DOHH2 (cell line): Measurements from ENCODE around the gene CMSS1.
"Not testable (repeated sequence)": the region's sequence is repeated elsewhere in the genome, so short reads cannot be mapped to it uniquely, and the experiment has no call there.

Experiments
- H3F3A ChIP-seq: fragments of 200-600 bp; sonication (generic), shearing (Covaris generic); 2 replicates; pipeline ENCODE4 v1.6.0; 2016; ENCODE audit warnings: antibody characterized with exemption, mild to moderate bottlenecking; ENCODE audit not compliant: control insufficient read depth, insufficient read depth
- H3K27ac ChIP-seq: fragments of 200-600 bp; sonication (generic); 2 replicates; pipeline ENCODE4 v1.5.1; 2014; ENCODE audit warnings: low read depth, mild to moderate bottlenecking, low read length, moderate library complexity
- H3K27me3 ChIP-seq: fragments of 200-600 bp; sonication (generic); 2 replicates; pipeline ENCODE4 v1.6.1; 2014; ENCODE audit warnings: mild to moderate bottlenecking, low read length, mixed read lengths; ENCODE audit not compliant: control insufficient read depth
- H3K36me3 ChIP-seq: fragments of 200-600 bp; sonication (generic); 2 replicates; pipeline ENCODE4 v1.6.1; 2014; ENCODE audit warnings: mild to moderate bottlenecking, low read length, moderate library complexity, mixed read lengths; ENCODE audit not compliant: control insufficient read depth
- H3K4me1 ChIP-seq: fragments of 200-600 bp; sonication (generic); 2 replicates; pipeline ENCODE4 v1.6.1; 2014; ENCODE audit warnings: mild to moderate bottlenecking, low read length, mixed read lengths; ENCODE audit not compliant: control insufficient read depth
- H3K4me2 ChIP-seq: fragments of 200-600 bp; sonication (generic); 2 replicates; pipeline ENCODE4 v1.6.0; 2014; ENCODE audit warnings: mild to moderate bottlenecking, low read length, moderate library complexity
- H3K4me3 ChIP-seq: fragments of 200-600 bp; sonication (generic); 2 replicates; pipeline ENCODE4 v1.5.1; 2014; ENCODE audit warnings: mild to moderate bottlenecking, low read length, mixed read lengths
- H3K79me2 ChIP-seq: fragments of 200-600 bp; sonication (generic); 2 replicates; pipeline ENCODE4 v1.6.1; 2014; ENCODE audit warnings: mild to moderate bottlenecking, low read length, mixed read lengths; ENCODE audit not compliant: control insufficient read depth
- H3K9me2 ChIP-seq: fragments of 200-600 bp; sonication (generic); replicated peaks from 2 replicates; pipeline ENCODE4 v1.6.1; 2014; ENCODE audit warnings: mild to moderate bottlenecking, low read length, mixed read lengths; ENCODE audit not compliant: control insufficient read depth
- H3K9me3 ChIP-seq: fragments of 200-600 bp; sonication (generic); 2 replicates; pipeline ENCODE4 v1.6.1; 2014; ENCODE audit warnings: antibody characterized with exemption, low read length, mixed read lengths; ENCODE audit not compliant: control insufficient read depth, insufficient read depth
- H4K20me1 ChIP-seq: fragments of 200-600 bp; sonication (generic); 2 replicates; pipeline ENCODE4 v1.6.0; 2014; ENCODE audit warnings: low read depth, mild to moderate bottlenecking, antibody characterized with exemption, low read length, moderate library complexity; ENCODE audit not compliant: control insufficient read depth, insufficient read depth
- EZH2phosphoT487 ChIP-seq: fragments of 200-600 bp; sonication (generic); IDR thresholded peaks from 2 replicates; pipeline ENCODE4 v1.6.1; 2017; ENCODE audit warnings: borderline replicate concordance, mild to moderate bottlenecking, antibody characterized with exemption, low read length, moderate library complexity, mixed read lengths
- TF ChIP-seq, protein P1 (sequence below): fragments of 200-600 bp; sonication (generic); IDR thresholded peaks from one replicate; pipeline ENCODE4 v1.5.1; 2014; ENCODE audit warnings: antibody characterized with exemption, mild to moderate bottlenecking, low read depth, low read length; ENCODE audit not compliant: poor library complexity, severe bottlenecking

Gene CMSS1

GRCh38 chr3:99838755-99839154 lies 21.1 kb downstream of the CMSS1 start:
- H3K4me2 ChIP-seq: no peak overlapping the region

DNA sequence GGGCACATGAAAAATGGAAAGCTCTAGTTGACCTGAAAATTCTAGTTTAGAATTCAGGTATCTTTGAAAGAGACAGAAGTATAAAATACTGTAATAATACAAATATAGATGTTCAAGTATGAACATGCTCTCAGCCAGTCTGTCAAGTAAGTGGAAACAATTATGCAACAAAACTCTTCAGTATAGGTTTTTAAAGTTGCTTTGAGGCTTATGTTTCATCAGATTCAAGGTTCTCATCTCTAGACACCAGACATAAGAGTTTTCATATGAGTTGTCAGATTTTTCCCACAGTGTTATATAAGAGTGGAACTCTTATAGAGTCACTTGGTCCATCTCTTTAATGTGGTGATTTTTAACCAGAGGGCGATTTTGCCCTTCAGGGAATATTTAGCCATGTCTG lies 22.0 kb downstream of the CMSS1 start:
- Histone ChIP-seq H3K79me2 (peaks cover 71% of the 10 kb centered on the region), H3K4me1 (peaks cover 9% of the 10 kb centered on the region), H4K20me1 (peaks cover 4% of the 10 kb centered on the region; the same call in 1 of the 2 replicates), H3K9me3 (no peaks in the 10 kb centered on the region), H3F3A (no peaks in the 10 kb centered on the region), H3K4me3 (no peak overlapping the region), H3K4me2 (no peak overlapping the region), H3K27ac (no peak overlapping the region), H3K27me3 (no peaks in the 10 kb centered on the region), H3K9me2 (no peaks in the 10 kb centered on the region), H3K36me3 (no peaks in the 10 kb centered on the region)
- TF ChIP-seq EZH2phosphoT487: no peak
- TF ChIP-seq, protein P1, sequence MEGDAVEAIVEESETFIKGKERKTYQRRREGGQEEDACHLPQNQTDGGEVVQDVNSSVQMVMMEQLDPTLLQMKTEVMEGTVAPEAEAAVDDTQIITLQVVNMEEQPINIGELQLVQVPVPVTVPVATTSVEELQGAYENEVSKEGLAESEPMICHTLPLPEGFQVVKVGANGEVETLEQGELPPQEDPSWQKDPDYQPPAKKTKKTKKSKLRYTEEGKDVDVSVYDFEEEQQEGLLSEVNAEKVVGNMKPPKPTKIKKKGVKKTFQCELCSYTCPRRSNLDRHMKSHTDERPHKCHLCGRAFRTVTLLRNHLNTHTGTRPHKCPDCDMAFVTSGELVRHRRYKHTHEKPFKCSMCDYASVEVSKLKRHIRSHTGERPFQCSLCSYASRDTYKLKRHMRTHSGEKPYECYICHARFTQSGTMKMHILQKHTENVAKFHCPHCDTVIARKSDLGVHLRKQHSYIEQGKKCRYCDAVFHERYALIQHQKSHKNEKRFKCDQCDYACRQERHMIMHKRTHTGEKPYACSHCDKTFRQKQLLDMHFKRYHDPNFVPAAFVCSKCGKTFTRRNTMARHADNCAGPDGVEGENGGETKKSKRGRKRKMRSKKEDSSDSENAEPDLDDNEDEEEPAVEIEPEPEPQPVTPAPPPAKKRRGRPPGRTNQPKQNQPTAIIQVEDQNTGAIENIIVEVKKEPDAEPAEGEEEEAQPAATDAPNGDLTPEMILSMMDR: no peak

More at GRCh38 chr3:99838755-99839154, 21.1 kb downstream of the CMSS1 start:
- no peaks in the 10 kb centered on the region for H3K27me3 ChIP-seq
- H3K4me1 ChIP-seq: no peaks in the 10 kb centered on the region; the same call in 1 of the 2 replicates
- peaks cover 2% of the 10 kb centered on the region; the same call in 1 of the 2 replicates for H4K20me1 ChIP-seq
- H3K36me3 ChIP-seq: no peaks in the 10 kb centered on the region
- H3K9me3 ChIP-seq: no peaks in the 10 kb centered on the region
- no peaks in the 10 kb centered on the region for H3F3A ChIP-seq
- H3K79me2 ChIP-seq: peaks cover 72% of the 10 kb centered on the region
- H3K27ac ChIP-seq: no peak overlapping the region
- H3K4me3 ChIP-seq: no peak overlapping the region
- TF ChIP-seq EZH2phosphoT487: no peak
- TF ChIP-seq, protein P1: no peak
- no peaks in the 10 kb centered on the region for H3K9me2 ChIP-seq

- H3K27me3 ChIP-seq, H3K4me3 ChIP-seq, H3K4me2 ChIP-seq, H3K9me2 ChIP-seq, H3F3A ChIP-seq, H3K36me3 ChIP-seq, H3K9me3 ChIP-seq, H3K27ac ChIP-seq: not testable (repeated sequence)
- Histone ChIP-seq H3K4me1 (peaks cover 20% of the 10 kb centered on the region), H3K79me2 (peaks cover 71% of the 10 kb centered on the region), H4K20me1 (peaks cover 14% of the 10 kb centered on the region; the same call in 1 of the 2 replicates)
These were observed 24.3 kb downstream of the CMSS1 start for GRCh38 chr3:99841949-99842348.

- H3K27ac ChIP-seq: no peak overlapping the region
These were observed 25.3 kb downstream of the CMSS1 start for GRCh38 chr3:99842826-99843589.

More at GRCh38 chr3:99842826-99843589, 25.3 kb downstream of the CMSS1 start:
- H3K4me3 ChIP-seq: no peak overlapping the region
- H3F3A ChIP-seq: no peaks in the 10 kb centered on the region; the same call in 1 of the 2 replicates
- H4K20me1 ChIP-seq: peaks cover 14% of the 10 kb centered on the region; the same call in 1 of the 2 replicates
- H3K4me1 ChIP-seq: peaks cover 20% of the 10 kb centered on the region
- H3K79me2 ChIP-seq: peaks cover 70% of the 10 kb centered on the region
- H3K36me3 ChIP-seq: no peaks in the 10 kb centered on the region
- no peak for TF ChIP-seq EZH2phosphoT487
- TF ChIP-seq, protein P1: peak; percentile 60
- H3K27me3 ChIP-seq: no peaks in the 10 kb centered on the region
- H3K9me3 ChIP-seq: no peaks in the 10 kb centered on the region
- no peak overlapping the region for H3K4me2 ChIP-seq
- H3K9me2 ChIP-seq: no peaks in the 10 kb centered on the region
